Loucy (cell line): ENCODE measurements around the gene SEM1.

Experiments used
- H2AFZ ChIP-seq: fragments of 200-600 bp; sonication (generic); 2 replicates; pipeline ENCODE4 v1.6.0; 2016; ENCODE audit warnings: antibody characterized with exemption, mild to moderate bottlenecking, low read length, moderate library complexity
- H3F3A ChIP-seq: fragments of 200-600 bp; 2 replicates; pipeline ENCODE4 v1.6.0; 2016; ENCODE audit warnings: antibody characterized with exemption, low read depth, mild to moderate bottlenecking
- H3K27me3 ChIP-seq: fragments of 200-600 bp; sonication (generic); 2 replicates; pipeline ENCODE4 v1.6.1; 2014; ENCODE audit warnings: low read length, mild to moderate bottlenecking; ENCODE audit not compliant: insufficient read depth, poor library complexity, severe bottlenecking
- H3K36me3 ChIP-seq: fragments of 200-600 bp; sonication (generic); 2 replicates; pipeline ENCODE4 v1.6.1; 2016; ENCODE audit warnings: low read length; ENCODE audit not compliant: insufficient read depth
- H3K4me1 ChIP-seq: fragments of 200-600 bp; sonication (generic); 2 replicates; pipeline ENCODE4 v1.5.1; 2014; ENCODE audit warnings: low read length, mild to moderate bottlenecking; ENCODE audit not compliant: insufficient read depth, poor library complexity, severe bottlenecking
- H3K4me2 ChIP-seq: fragments of 200-600 bp; sonication (generic); 2 replicates; pipeline ENCODE4 v1.6.0; 2014; ENCODE audit warnings: antibody characterized with exemption, low read length, low read depth, mild to moderate bottlenecking; ENCODE audit not compliant: poor library complexity, severe bottlenecking
- H3K4me3 ChIP-seq: fragments of 200-600 bp; sonication (generic); 2 replicates; pipeline ENCODE4 v1.5.1; 2014; ENCODE audit warnings: low read length, mild to moderate bottlenecking, mixed read lengths; ENCODE audit not compliant: poor library complexity, severe bottlenecking
- H3K79me2 ChIP-seq: fragments of 200-600 bp; sonication (generic); 2 replicates; pipeline ENCODE4 v1.6.1; 2014; ENCODE audit warnings: low read length; ENCODE audit not compliant: insufficient read depth
- H3K9ac ChIP-seq: fragments of 200-600 bp; sonication (generic); 2 replicates; pipeline ENCODE4 v1.6.0; 2014; ENCODE audit warnings: mild to moderate bottlenecking, low read depth, low read length, moderate library complexity; ENCODE audit not compliant: poor library complexity, severe bottlenecking
- H3K9me2 ChIP-seq: fragments of 200-600 bp; sonication (generic); replicated peaks from 2 replicates; pipeline ENCODE4 v1.6.1; 2016; ENCODE audit warnings: low read depth, low read length, mixed read lengths
- H3K9me3 ChIP-seq: fragments of 200-600 bp; sonication (generic); 2 replicates; pipeline ENCODE4 v1.6.1; 2014; ENCODE audit warnings: mild to moderate bottlenecking, antibody characterized with exemption, low read length, low read depth; ENCODE audit not compliant: insufficient read depth
- H4K20me1 ChIP-seq: fragments of 200-600 bp; sonication (generic); 2 replicates; pipeline ENCODE4 v1.6.0; 2014; ENCODE audit warnings: antibody characterized with exemption, low read length, mild to moderate bottlenecking; ENCODE audit not compliant: insufficient read depth, poor library complexity, severe bottlenecking
- EZH2phosphoT487 ChIP-seq: fragments of 200-600 bp; IDR thresholded peaks from 2 replicates; pipeline ENCODE4 v1.6.1; 2018; ENCODE audit warnings: antibody characterized with exemption, mild to moderate bottlenecking, moderate library complexity, borderline replicate concordance
- TF ChIP-seq, protein P1 (sequence below): fragments of 200-600 bp; sonication (generic); conservative IDR thresholded peaks from 2 replicates; pipeline ENCODE4 v1.5.1; 2014; ENCODE audit warnings: mild to moderate bottlenecking, antibody characterized with exemption, low read length

The SEM1 gene

DNA sequence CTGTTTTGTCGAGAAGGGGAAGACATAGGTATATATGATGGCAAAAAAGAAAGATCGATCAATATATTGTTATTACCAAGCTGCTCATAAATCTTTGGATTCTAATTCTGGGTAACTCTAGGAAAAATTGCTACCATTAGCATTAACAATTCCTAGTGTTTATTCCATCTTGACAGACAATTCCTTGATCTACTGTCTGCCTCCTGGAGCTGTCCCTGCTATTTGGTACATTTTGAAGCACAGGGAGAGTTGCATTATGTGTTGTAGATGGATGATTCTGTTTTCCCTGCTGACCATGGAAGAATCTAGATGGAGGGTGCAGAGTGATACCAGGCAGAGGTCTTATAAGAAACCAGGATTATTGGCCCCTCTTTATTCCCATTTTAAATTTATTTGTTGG lies 29.1 kb upstream of the SEM1 start:
- Histone ChIP-seq H3K9me3 (no peaks in the 10 kb centered on the region), H3K9ac (no peak overlapping the region), H3K4me1 (no peaks in the 10 kb centered on the region), H3K9me2 (no peaks in the 10 kb centered on the region), H4K20me1 (no peaks in the 10 kb centered on the region), H2AFZ (no peak overlapping the region), H3K4me3 (no peak overlapping the region), H3K79me2 (no peaks in the 10 kb centered on the region), H3K36me3 (no peaks in the 10 kb centered on the region), H3K27me3 (no peaks in the 10 kb centered on the region), H3K4me2 (no peak overlapping the region), H3F3A (no peaks in the 10 kb centered on the region)
- TF ChIP-seq, protein P1, sequence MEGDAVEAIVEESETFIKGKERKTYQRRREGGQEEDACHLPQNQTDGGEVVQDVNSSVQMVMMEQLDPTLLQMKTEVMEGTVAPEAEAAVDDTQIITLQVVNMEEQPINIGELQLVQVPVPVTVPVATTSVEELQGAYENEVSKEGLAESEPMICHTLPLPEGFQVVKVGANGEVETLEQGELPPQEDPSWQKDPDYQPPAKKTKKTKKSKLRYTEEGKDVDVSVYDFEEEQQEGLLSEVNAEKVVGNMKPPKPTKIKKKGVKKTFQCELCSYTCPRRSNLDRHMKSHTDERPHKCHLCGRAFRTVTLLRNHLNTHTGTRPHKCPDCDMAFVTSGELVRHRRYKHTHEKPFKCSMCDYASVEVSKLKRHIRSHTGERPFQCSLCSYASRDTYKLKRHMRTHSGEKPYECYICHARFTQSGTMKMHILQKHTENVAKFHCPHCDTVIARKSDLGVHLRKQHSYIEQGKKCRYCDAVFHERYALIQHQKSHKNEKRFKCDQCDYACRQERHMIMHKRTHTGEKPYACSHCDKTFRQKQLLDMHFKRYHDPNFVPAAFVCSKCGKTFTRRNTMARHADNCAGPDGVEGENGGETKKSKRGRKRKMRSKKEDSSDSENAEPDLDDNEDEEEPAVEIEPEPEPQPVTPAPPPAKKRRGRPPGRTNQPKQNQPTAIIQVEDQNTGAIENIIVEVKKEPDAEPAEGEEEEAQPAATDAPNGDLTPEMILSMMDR, result no peak
- no peak for TF ChIP-seq EZH2phosphoT487

DNA sequence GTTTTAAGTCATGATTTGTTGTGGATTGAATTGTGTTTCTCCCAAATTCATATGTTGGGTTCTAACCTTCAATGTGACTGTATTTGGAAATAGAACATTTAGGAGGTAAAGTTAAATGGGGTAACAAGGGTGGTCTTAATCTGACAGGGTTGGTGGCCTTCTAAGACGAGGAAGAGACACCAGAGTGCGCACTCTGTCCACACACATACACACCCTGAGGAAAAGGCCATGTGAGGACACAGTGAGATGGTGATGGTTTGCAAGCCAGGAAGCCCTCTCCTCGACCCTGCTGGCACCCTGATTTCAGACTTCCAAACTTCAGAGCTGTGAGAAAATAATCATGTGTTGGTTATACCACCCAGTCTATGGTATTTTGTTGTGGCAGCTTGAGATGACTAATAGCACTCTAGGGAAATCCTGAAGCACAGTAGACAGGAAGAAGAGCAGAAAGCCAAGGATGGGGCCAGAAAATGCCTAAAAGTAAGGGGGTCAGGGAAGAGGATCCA lies 28.0 kb upstream of the SEM1 start:
- H3K27me3 ChIP-seq, result no peaks in the 10 kb centered on the region
- H3F3A ChIP-seq, result no peaks in the 10 kb centered on the region
- H3K79me2 ChIP-seq, result no peaks in the 10 kb centered on the region
- no peaks in the 10 kb centered on the region for H3K4me1 ChIP-seq
- no peak overlapping the region for H3K9ac ChIP-seq
- H4K20me1 ChIP-seq, result no peaks in the 10 kb centered on the region
- TF ChIP-seq, protein P1, result no peak
- no peak for TF ChIP-seq EZH2phosphoT487
- H2AFZ ChIP-seq, result no peak overlapping the region
- no peak overlapping the region for H3K4me3 ChIP-seq
- H3K4me2 ChIP-seq, result no peak overlapping the region
- H3K9me2 ChIP-seq, result no peaks in the 10 kb centered on the region
- H3K36me3 ChIP-seq, result no peaks in the 10 kb centered on the region
- no peaks in the 10 kb centered on the region for H3K9me3 ChIP-seq

DNA sequence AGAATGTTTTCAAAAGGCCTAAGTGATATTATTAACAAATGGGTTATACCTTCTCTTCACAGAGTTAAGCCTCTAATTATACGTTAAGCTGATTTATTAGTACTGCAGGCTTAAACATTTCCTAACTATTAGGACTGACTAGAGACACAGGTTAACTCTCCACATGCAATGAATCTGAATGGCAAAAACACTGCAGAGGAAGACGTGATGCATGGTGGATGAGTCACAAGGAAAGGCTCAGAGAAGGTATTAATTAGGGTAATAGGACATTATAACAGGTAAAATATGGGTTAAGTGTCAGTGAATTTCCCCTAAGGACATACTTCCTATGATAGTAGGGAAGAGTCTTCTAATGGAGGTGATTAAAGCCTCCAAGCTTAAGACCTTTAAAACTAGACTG lies 24.7 kb upstream of the SEM1 start:
- TF ChIP-seq, protein P1, result no peak
- TF ChIP-seq EZH2phosphoT487, result no peak
- Histone ChIP-seq H3K4me1 (no peaks in the 10 kb centered on the region), H4K20me1 (no peaks in the 10 kb centered on the region), H3K27me3 (no peaks in the 10 kb centered on the region), H3F3A (no peaks in the 10 kb centered on the region), H3K36me3 (no peaks in the 10 kb centered on the region), H2AFZ (no peak overlapping the region), H3K79me2 (no peaks in the 10 kb centered on the region), H3K9me2 (no peaks in the 10 kb centered on the region), H3K9ac (no peak overlapping the region), H3K4me2 (no peak overlapping the region), H3K9me3 (no peaks in the 10 kb centered on the region), H3K4me3 (no peak overlapping the region)
